ENCODE measurements around the gene NUBP1. TPM values are rescaled to one million over a fixed set of nuclear protein-coding genes. Genes with fewer than 3 reads are reported as not detected.

The NUBP1 gene
- total RNA-seq, 1 donor from 2014 or later = 21.6 TPM

GRCh38 chr16:10754941-10755340, 11.3 kb downstream of the NUBP1 start:
- Histone ChIP-seq H3K27me3 (no peaks in the 10 kb centered on the region), H3K79me2 (ENCODE audit: low read depth) (no peaks in the 10 kb centered on the region), H2AFZ (replicated peaks) (no peak overlapping the region), H3K4me3 (no peak overlapping the region), H3F3A (ENCODE audit: low read depth) (no peaks in the 10 kb centered on the region), H4K20me1 (ENCODE audit: low read depth) (no peaks in the 10 kb centered on the region), H3K4me1 (no peaks in the 10 kb centered on the region), H3K36me3 (no peaks in the 10 kb centered on the region), H3K27ac (no peak overlapping the region), H3K9ac (no peak overlapping the region), H3K4me2 (no peak overlapping the region), H3K9me3 (ENCODE audit: low read depth) (no peaks in the 10 kb centered on the region)
- Mint-ChIP-seq H3K9me3 (no peaks in the 10 kb centered on the region), H3K4me3 (no peak overlapping the region), H3K36me3 (peaks cover 11% of the 10 kb centered on the region), H3K27ac (no peak overlapping the region), H3K27me3 (ENCODE audit: insufficient read depth, low read depth) (peaks cover 3% of the 10 kb centered on the region), H3K4me1 (peaks cover 3% of the 10 kb centered on the region)
- TF ChIP-seq EZH2phosphoT487 (IDR thresholded peaks at IDR 0.05) = no peak
- no peak for TF ChIP-seq CTCF (IDR thresholded peaks at IDR 0.05)
- no peak for TF ChIP-seq EZH2 (IDR thresholded peaks at IDR 0.05)
- no peak for DNase-seq (ENCODE audit: low spot score)

DNA sequence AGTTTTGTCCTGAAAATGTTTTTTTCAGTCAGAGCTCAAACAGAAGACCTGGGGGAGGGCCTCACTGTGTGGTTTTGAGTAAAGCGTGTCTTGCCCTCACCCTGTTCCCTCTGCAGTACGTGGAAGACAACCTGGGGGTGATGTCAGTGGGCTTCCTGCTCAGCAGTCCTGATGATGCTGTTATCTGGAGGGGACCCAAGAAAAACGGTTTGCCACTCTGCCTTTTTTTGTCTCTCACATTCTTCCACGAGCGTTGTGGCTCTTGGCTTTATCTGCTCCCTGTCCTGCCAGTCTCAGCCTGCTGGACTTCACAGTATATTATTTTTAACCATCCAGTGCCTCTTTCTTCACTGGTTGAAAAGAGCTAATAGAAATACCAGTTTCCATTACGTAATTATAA, 12.9 kb downstream of the NUBP1 start:
- peaks cover 3% of the 10 kb centered on the region for H3K4me1 Mint-ChIP-seq
- Histone ChIP-seq H2AFZ (replicated peaks) (no peak overlapping the region), H3K79me2 (ENCODE audit: low read depth) (no peaks in the 10 kb centered on the region), H3K9ac (no peak overlapping the region), H4K20me1 (ENCODE audit: low read depth) (no peaks in the 10 kb centered on the region), H3K27ac (no peak overlapping the region), H3K36me3 (no peaks in the 10 kb centered on the region), H3K27me3 (no peaks in the 10 kb centered on the region), H3K4me3 (no peak overlapping the region), H3K4me1 (no peaks in the 10 kb centered on the region), H3F3A (ENCODE audit: low read depth) (no peaks in the 10 kb centered on the region), H3K4me2 (no peak overlapping the region), H3K9me3 (ENCODE audit: low read depth) (no peaks in the 10 kb centered on the region)
- TF ChIP-seq EZH2phosphoT487 (IDR thresholded peaks at IDR 0.05) = no peak
- no peak for TF ChIP-seq CTCF (IDR thresholded peaks at IDR 0.05)
- TF ChIP-seq EZH2 (IDR thresholded peaks at IDR 0.05) = no peak
- H3K27me3 Mint-ChIP-seq (ENCODE audit: insufficient read depth, low read depth) = no peaks in the 10 kb centered on the region
- no peak for DNase-seq (ENCODE audit: low spot score)
- H3K27ac Mint-ChIP-seq = no peak overlapping the region
- H3K9me3 Mint-ChIP-seq = no peaks in the 10 kb centered on the region
- H3K4me3 Mint-ChIP-seq = no peak overlapping the region
- H3K36me3 Mint-ChIP-seq = peaks cover 16% of the 10 kb centered on the region

GRCh38 chr16:10760858-10761257, 17.2 kb downstream of the NUBP1 start:
- Mint-ChIP-seq H3K4me3 (no peak overlapping the region), H3K27me3 (ENCODE audit: insufficient read depth, low read depth) (peaks cover 6% of the 10 kb centered on the region), H3K9me3 (no peaks in the 10 kb centered on the region), H3K27ac (no peak overlapping the region), H3K36me3 (peaks cover 25% of the 10 kb centered on the region), H3K4me1 (no peaks in the 10 kb centered on the region)
- Histone ChIP-seq H3K4me2 (no peak overlapping the region), H3F3A (ENCODE audit: low read depth) (no peaks in the 10 kb centered on the region), H2AFZ (replicated peaks) (no peak overlapping the region), H3K27ac (no peak overlapping the region), H3K36me3 (no peaks in the 10 kb centered on the region), H3K27me3 (no peaks in the 10 kb centered on the region), H3K4me1 (no peaks in the 10 kb centered on the region), H3K9ac (no peak overlapping the region), H4K20me1 (ENCODE audit: low read depth) (no peaks in the 10 kb centered on the region), H3K4me3 (no peak overlapping the region), H3K79me2 (ENCODE audit: low read depth) (no peaks in the 10 kb centered on the region), H3K9me3 (ENCODE audit: low read depth) (no peaks in the 10 kb centered on the region)
- DNase-seq (ENCODE audit: low spot score) = no peak
- no peak for TF ChIP-seq EZH2 (IDR thresholded peaks at IDR 0.05)
- TF ChIP-seq CTCF (IDR thresholded peaks at IDR 0.05) = no peak
- TF ChIP-seq EZH2phosphoT487 (IDR thresholded peaks at IDR 0.05) = no peak
